ENCODE data around the gene PON3. TPM values are rescaled to one million over a fixed set of nuclear protein-coding genes. Genes with fewer than 3 reads are reported as not detected.

Gene PON3
- total RNA-seq, 1 donor from 2014 or later, result not detected

GRCh38 chr7:95430864-95431263 lies 34.7 kb upstream of the PON3 start:
- Mint-ChIP-seq H3K27ac (ENCODE audit: unreplicated experiment) (peak overlapping the region; percentile 4), H3K4me1 (ENCODE audit: low read depth, unreplicated experiment) (peaks cover 21% of the 10 kb centered on the region), H3K4me3 (ENCODE audit: unreplicated experiment) (no peak overlapping the region), H3K9me3 (ENCODE audit: unreplicated experiment) (peaks cover 3% of the 10 kb centered on the region), H3K27me3 (ENCODE audit: low read depth, unreplicated experiment) (no peaks in the 10 kb centered on the region), H3K36me3 (ENCODE audit: low read depth, unreplicated experiment) (peaks cover 6% of the 10 kb centered on the region)
- no peak overlapping the region for H2AFZ ChIP-seq (ENCODE audit: low read depth, low read length)
- H3K9me3 ChIP-seq (ENCODE audit: insufficient read depth, low read depth, low read length), result no peaks in the 10 kb centered on the region
- H4K20me1 ChIP-seq (ENCODE audit: insufficient read depth, low read length), result peaks cover 5% of the 10 kb centered on the region
- H3K79me2 ChIP-seq (ENCODE audit: insufficient read depth, low read length), result peaks cover 58% of the 10 kb centered on the region
- H3K4me2 ChIP-seq (ENCODE audit: low read length), result no peak overlapping the region
- FAIRE-seq (no peak), DNase-seq (ENCODE audit: low read depth) (peak; percentile 69)
- H3K36me3 ChIP-seq (ENCODE audit: insufficient read depth, low read length), result no peaks in the 10 kb centered on the region
- H3K4me1 ChIP-seq (ENCODE audit: insufficient read depth, low read length), result peaks cover 5% of the 10 kb centered on the region
- TF ChIP-seq, protein P1, sequence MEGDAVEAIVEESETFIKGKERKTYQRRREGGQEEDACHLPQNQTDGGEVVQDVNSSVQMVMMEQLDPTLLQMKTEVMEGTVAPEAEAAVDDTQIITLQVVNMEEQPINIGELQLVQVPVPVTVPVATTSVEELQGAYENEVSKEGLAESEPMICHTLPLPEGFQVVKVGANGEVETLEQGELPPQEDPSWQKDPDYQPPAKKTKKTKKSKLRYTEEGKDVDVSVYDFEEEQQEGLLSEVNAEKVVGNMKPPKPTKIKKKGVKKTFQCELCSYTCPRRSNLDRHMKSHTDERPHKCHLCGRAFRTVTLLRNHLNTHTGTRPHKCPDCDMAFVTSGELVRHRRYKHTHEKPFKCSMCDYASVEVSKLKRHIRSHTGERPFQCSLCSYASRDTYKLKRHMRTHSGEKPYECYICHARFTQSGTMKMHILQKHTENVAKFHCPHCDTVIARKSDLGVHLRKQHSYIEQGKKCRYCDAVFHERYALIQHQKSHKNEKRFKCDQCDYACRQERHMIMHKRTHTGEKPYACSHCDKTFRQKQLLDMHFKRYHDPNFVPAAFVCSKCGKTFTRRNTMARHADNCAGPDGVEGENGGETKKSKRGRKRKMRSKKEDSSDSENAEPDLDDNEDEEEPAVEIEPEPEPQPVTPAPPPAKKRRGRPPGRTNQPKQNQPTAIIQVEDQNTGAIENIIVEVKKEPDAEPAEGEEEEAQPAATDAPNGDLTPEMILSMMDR (IDR thresholded peaks at IDR 0.05; ENCODE audit: insufficient read depth, low read depth, low read length), result no peak
- TF ChIP-seq EZH2 (IDR thresholded peaks at IDR 0.05; ENCODE audit: insufficient read depth, low read length), result no peak
- H3K4me3 ChIP-seq (ENCODE audit: insufficient read depth, low read depth, low read length), result no peak overlapping the region
- no peaks in the 10 kb centered on the region for H3K27me3 ChIP-seq (ENCODE audit: insufficient read depth, low read length)
- no peak overlapping the region for H3K9ac ChIP-seq (ENCODE audit: low read length)
- H3K27ac ChIP-seq (ENCODE audit: low read depth, low read length), result peak overlapping the region; percentile 21

- no peak for FAIRE-seq
- H3K79me2 ChIP-seq (ENCODE audit: insufficient read depth, low read length), result peaks cover 69% of the 10 kb centered on the region
- no peak overlapping the region for H2AFZ ChIP-seq (ENCODE audit: low read depth, low read length)
- H3K36me3 Mint-ChIP-seq (ENCODE audit: low read depth, unreplicated experiment), result peaks cover 6% of the 10 kb centered on the region
- H3K9me3 ChIP-seq (ENCODE audit: insufficient read depth, low read depth, low read length), result no peaks in the 10 kb centered on the region
- no peak overlapping the region for H3K4me2 ChIP-seq (ENCODE audit: low read length)
- H3K9me3 Mint-ChIP-seq (ENCODE audit: unreplicated experiment), result peaks cover 3% of the 10 kb centered on the region
- no peak overlapping the region for H3K4me3 Mint-ChIP-seq (ENCODE audit: unreplicated experiment)
- H3K4me3 ChIP-seq (ENCODE audit: insufficient read depth, low read depth, low read length), result no peak overlapping the region
- no peaks in the 10 kb centered on the region for H3K36me3 ChIP-seq (ENCODE audit: insufficient read depth, low read length)
- peaks cover 5% of the 10 kb centered on the region for H3K4me1 ChIP-seq (ENCODE audit: insufficient read depth, low read length)
- peaks cover 30% of the 10 kb centered on the region for H3K4me1 Mint-ChIP-seq (ENCODE audit: low read depth, unreplicated experiment)
- no peak for TF ChIP-seq EZH2 (IDR thresholded peaks at IDR 0.05; ENCODE audit: insufficient read depth, low read length)
- TF ChIP-seq, protein P1 (IDR thresholded peaks at IDR 0.05; ENCODE audit: insufficient read depth, low read depth, low read length), result no peak
- H4K20me1 ChIP-seq (ENCODE audit: insufficient read depth, low read length), result peaks cover 5% of the 10 kb centered on the region
- no peak for DNase-seq (ENCODE audit: low read depth)
- no peak overlapping the region for H3K9ac ChIP-seq (ENCODE audit: low read length)
- H3K27me3 ChIP-seq (ENCODE audit: insufficient read depth, low read length), result no peaks in the 10 kb centered on the region
- H3K27ac ChIP-seq (ENCODE audit: low read depth, low read length), result no peak overlapping the region
- no peaks in the 10 kb centered on the region for H3K27me3 Mint-ChIP-seq (ENCODE audit: low read depth, unreplicated experiment)
- H3K27ac Mint-ChIP-seq (ENCODE audit: unreplicated experiment), result no peak overlapping the region
Measured at GRCh38 chr7:95429241-95429990, 33.2 kb upstream of the PON3 start.

DNA sequence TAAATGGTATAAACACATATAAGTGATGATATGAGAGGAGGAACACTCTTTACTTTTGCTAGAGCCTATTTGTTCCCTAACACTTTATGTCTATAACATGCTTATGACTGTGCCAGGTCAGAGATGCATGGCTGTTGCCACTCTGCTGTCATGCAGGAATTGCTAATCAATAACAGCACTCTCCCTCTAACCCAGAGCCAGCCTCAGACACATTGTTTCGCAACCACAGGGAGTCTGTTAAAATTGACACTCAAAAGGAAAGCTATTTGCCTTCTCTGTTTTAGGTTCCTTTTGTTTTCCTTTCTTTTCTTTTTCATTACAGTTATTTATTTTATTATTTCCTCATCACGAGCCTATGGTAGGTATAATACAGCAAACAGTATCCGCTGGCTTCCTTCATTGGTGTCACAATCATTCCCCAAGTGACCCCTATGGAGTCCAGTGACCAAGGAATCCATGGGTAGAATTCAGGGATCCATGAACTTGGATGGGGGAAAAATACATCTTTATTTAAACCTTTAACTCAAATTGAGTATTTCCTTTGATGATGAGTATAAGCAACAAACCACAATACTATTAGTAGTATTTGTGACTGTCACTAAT lies 31.8 kb upstream of the PON3 start:
- no peak for TF ChIP-seq EZH2 (IDR thresholded peaks at IDR 0.05; ENCODE audit: insufficient read depth, low read length)
- TF ChIP-seq, protein P1 (IDR thresholded peaks at IDR 0.05; ENCODE audit: insufficient read depth, low read depth, low read length), result no peak
- Histone ChIP-seq H3K79me2 (ENCODE audit: insufficient read depth, low read length) (peaks cover 65% of the 10 kb centered on the region), H4K20me1 (ENCODE audit: insufficient read depth, low read length) (peaks cover 5% of the 10 kb centered on the region), H3K4me1 (ENCODE audit: insufficient read depth, low read length) (no peaks in the 10 kb centered on the region), H3K27me3 (ENCODE audit: insufficient read depth, low read length) (no peaks in the 10 kb centered on the region), H3K9me3 (ENCODE audit: insufficient read depth, low read depth, low read length) (no peaks in the 10 kb centered on the region), H3K36me3 (ENCODE audit: insufficient read depth, low read length) (peaks cover 3% of the 10 kb centered on the region), H3K9ac (ENCODE audit: low read length) (no peak overlapping the region), H3K4me2 (ENCODE audit: low read length) (no peak overlapping the region), H2AFZ (ENCODE audit: low read depth, low read length) (no peak overlapping the region), H3K27ac (ENCODE audit: low read depth, low read length) (no peak overlapping the region), H3K4me3 (ENCODE audit: insufficient read depth, low read depth, low read length) (no peak overlapping the region)
- FAIRE-seq, result no peak
- Mint-ChIP-seq H3K27me3 (ENCODE audit: low read depth, unreplicated experiment) (no peaks in the 10 kb centered on the region), H3K4me1 (ENCODE audit: low read depth, unreplicated experiment) (peaks cover 33% of the 10 kb centered on the region), H3K27ac (ENCODE audit: unreplicated experiment) (peak overlapping the region; percentile 26), H3K4me3 (ENCODE audit: unreplicated experiment) (no peak overlapping the region), H3K9me3 (ENCODE audit: unreplicated experiment) (peaks cover 3% of the 10 kb centered on the region), H3K36me3 (ENCODE audit: low read depth, unreplicated experiment) (peaks cover 8% of the 10 kb centered on the region)
- no peak for DNase-seq (ENCODE audit: low read depth)
